RWPE2 (cell line): ENCODE results near the gene CLK2.

ENCODE experiments used
- ATAC-seq: fragments of 200-7000 bp; cut with Tn5 transposase; 3 replicates; pipeline ENCODE4 v1.9.1; 2021; ENCODE audit warnings: low read depth
- DNase-seq: peaks from one replicate; pipeline ENCODE4 v3.0.0-alpha.2; 2020; ENCODE audit warnings: low spot score
- H3K27ac ChIP-seq: fragments of 450-650 bp; 2 replicates; pipeline ENCODE4 v1.5.1; 2017; ENCODE audit warnings: mild to moderate bottlenecking; ENCODE audit not compliant: poor library complexity, severe bottlenecking
- H3K27me3 ChIP-seq: fragments of 250-450 bp; sonication (Bioruptor Pico); 2 replicates; pipeline ENCODE4 v1.5.1; 2021; ENCODE audit warnings: mild to moderate bottlenecking, moderate library complexity; ENCODE audit not compliant: insufficient read depth, poor library complexity, severe bottlenecking
- H3K36me3 ChIP-seq: fragments of 250-450 bp; sonication (Bioruptor Pico); 2 replicates; pipeline ENCODE4 v1.5.1; 2020; ENCODE audit warnings: low read depth, mild to moderate bottlenecking, moderate library complexity
- H3K4me1 ChIP-seq: fragments of 250-450 bp; sonication (Bioruptor Pico); 2 replicates; pipeline ENCODE4 v1.5.1; 2021; ENCODE audit warnings: mild to moderate bottlenecking, moderate library complexity; ENCODE audit not compliant: insufficient read depth, poor library complexity, severe bottlenecking
- H3K4me3 ChIP-seq: fragments of 250-450 bp; sonication (Bioruptor Pico); 2 replicates; pipeline ENCODE4 v1.5.1; 2021; ENCODE audit warnings: mild to moderate bottlenecking, moderate library complexity; ENCODE audit not compliant: severe bottlenecking
- H3K9me3 ChIP-seq: fragments of 250-450 bp; sonication (Bioruptor Pico); 2 replicates; pipeline ENCODE4 v1.5.1; 2021; ENCODE audit warnings: mild to moderate bottlenecking, moderate library complexity; ENCODE audit not compliant: severe bottlenecking
- CTCF ChIP-seq: fragments of 450-650 bp; IDR thresholded peaks from one replicate; pipeline ENCODE4 v1.5.1; 2017; ENCODE audit warnings: mild to moderate bottlenecking, moderate library complexity; ENCODE audit not compliant: poor library complexity, severe bottlenecking

Gene CLK2

GRCh38 chr1:155285063-155285462 is 11.8 kb upstream of the CLK2 start:
- Histone ChIP-seq H3K27me3 (no peaks in the 10 kb centered on the region), H3K36me3 (no peaks in the 10 kb centered on the region), H3K27ac (no peak overlapping the region), H3K4me1 (no peaks in the 10 kb centered on the region), H3K9me3 (no peaks in the 10 kb centered on the region), H3K4me3 (no peak overlapping the region)
- no peak for ATAC-seq
- DNase-seq, result no peak
- TF ChIP-seq CTCF, result no peak

GRCh38 chr1:155284476-155284875 is 11.2 kb upstream of the CLK2 start:
- Histone ChIP-seq H3K36me3 (no peaks in the 10 kb centered on the region), H3K4me3 (no peak overlapping the region), H3K4me1 (no peaks in the 10 kb centered on the region), H3K27me3 (no peaks in the 10 kb centered on the region), H3K9me3 (no peaks in the 10 kb centered on the region), H3K27ac (no peak overlapping the region)
- no peak for TF ChIP-seq CTCF
- ATAC-seq (no peak), DNase-seq (no peak)

GRCh38 chr1:155282488-155283091 is 9.3 kb upstream of the CLK2 start:
- Histone ChIP-seq H3K27me3 (no peaks in the 10 kb centered on the region), H3K4me3 (no peak overlapping the region), H3K27ac (no peak overlapping the region), H3K9me3 (no peaks in the 10 kb centered on the region), H3K4me1 (no peaks in the 10 kb centered on the region), H3K36me3 (no peaks in the 10 kb centered on the region)
- DNase-seq, result no peak
- ATAC-seq, result no peak
- no peak for TF ChIP-seq CTCF

GRCh38 chr1:155279268-155279667 is 6.0 kb upstream of the CLK2 start:
- Histone ChIP-seq H3K4me1 (no peaks in the 10 kb centered on the region), H3K9me3 (no peaks in the 10 kb centered on the region), H3K4me3 (no peak overlapping the region), H3K36me3 (no peaks in the 10 kb centered on the region), H3K27me3 (no peaks in the 10 kb centered on the region), H3K27ac (no peak overlapping the region)
- no peak for DNase-seq
- no peak for ATAC-seq
- no peak for TF ChIP-seq CTCF

GRCh38 chr1:155278689-155279160 is 5.4 kb upstream of the CLK2 start:
- H3K4me1 ChIP-seq, result no peaks in the 10 kb centered on the region
- no peak overlapping the region for H3K27ac ChIP-seq
- DNase-seq (no peak), ATAC-seq (no peak)
- no peaks in the 10 kb centered on the region for H3K9me3 ChIP-seq
- H3K36me3 ChIP-seq, result no peaks in the 10 kb centered on the region
- H3K4me3 ChIP-seq, result no peak overlapping the region
- no peak for TF ChIP-seq CTCF
- no peaks in the 10 kb centered on the region for H3K27me3 ChIP-seq
